Activated B cell treated with CpG ODN at 0.5 μM for 24 hours (primary cell): ENCODE results near the gene RPL6. TPM values are rescaled to one million over a fixed set of nuclear protein-coding genes. Genes with fewer than 3 reads are reported as not detected.
A peak's percentile ranks its signal among the peaks of the same experiment; 100 is the strongest.
"Not testable (repeated sequence)": the region's sequence is repeated elsewhere in the genome, so short reads cannot be mapped to it uniquely, and the experiment has no call there.

Experiments
- ATAC-seq: fragments of 200-7000 bp; cut with Tn5 transposase; one replicate; pipeline ENCODE4 v1.10.0; 2021; ENCODE audit warnings: low read depth, mild to moderate bottlenecking, moderate library complexity
- CTCF ChIA-PET: fragments of 350-600 bp; sonication (Branson Sonifier 250); formaldehyde crosslinking; loops from one replicate; lab custom pipeline; 2021; ENCODE audit warnings: antibody characterized with exemption; lab: Charles Lee
- POLR2A ChIA-PET: fragments of 350-600 bp; sonication (Branson Sonifier 250); formaldehyde crosslinking; loops from one replicate; lab custom pipeline; 2021; ENCODE audit warnings: antibody characterized with exemption; lab: Charles Lee
- DNase-seq: peaks from one replicate; pipeline ENCODE4 v3.0.0; 2022
- H3K27ac Mint-ChIP-seq: one replicate; pipeline ENCODE4 v1.8.0; 2020; ENCODE audit warnings: mixed read lengths
- H3K27me3 Mint-ChIP-seq: one replicate; pipeline ENCODE4 v1.8.0; 2021; ENCODE audit warnings: mixed read lengths
- H3K36me3 Mint-ChIP-seq: one replicate; pipeline ENCODE4 v1.8.0; 2021; ENCODE audit warnings: low read depth, mixed read lengths
- H3K4me1 Mint-ChIP-seq: one replicate; pipeline ENCODE4 v1.8.0; 2021; ENCODE audit warnings: mixed read lengths
- H3K4me3 Mint-ChIP-seq: one replicate; pipeline ENCODE4 v1.8.0; 2020; ENCODE audit warnings: mild to moderate bottlenecking, mixed read lengths
- H3K9me3 Mint-ChIP-seq: one replicate; pipeline ENCODE4 v1.8.0; 2020; ENCODE audit warnings: mixed read lengths
- CTCF ChIP-seq: fragments of 200-600 bp; IDR thresholded peaks from one replicate; pipeline ENCODE4 v1.8.0; 2022; ENCODE audit warnings: antibody characterized with exemption, mild to moderate bottlenecking
- intact Hi-C: fragments of 100-400 bp; cut with micrococcal nuclease; formaldehyde crosslinking; loops from one replicate; pipeline ENCODE4 v1.15.1; 2024
- total RNA-seq: library from RNA; stranded (reverse); gene quantifications from 2 replicates; pipeline ENCODE4 v1.2.3, GENCODE V29; 2022

RPL6 gene
- total RNA-seq, 1 donor from 2014 or later: 2,197 TPM

- H3K4me3 Mint-ChIP-seq: peak overlapping the region; percentile 91
- DNase-seq: no peak
- no peak for ATAC-seq
- no peaks in the 10 kb centered on the region for H3K27me3 Mint-ChIP-seq
- POLR2A ChIA-PET: interaction anchor here (1.2 to 1.3 kb wide), 3 partner anchors 9 to 802 kb away, joined by 3 to 11 read pairs (median 5); partner anchors contain the start of gene TPCN1
- peaks cover 17% of the 10 kb centered on the region for H3K36me3 Mint-ChIP-seq
- intact Hi-C loops: loop anchor here (2.0 to 5.0 kb wide), 2 partner anchors 577 to 732 kb away; partner anchors contain the start of genes ACAD10, BRAP and MAPKAPK5
- H3K9me3 Mint-ChIP-seq: no peaks in the 10 kb centered on the region
- no peak for TF ChIP-seq CTCF
- H3K27ac Mint-ChIP-seq: peak overlapping the region; percentile 89
- CTCF ChIA-PET: no interaction called here
- H3K4me1 Mint-ChIP-seq: peaks cover 47% of the 10 kb centered on the region
Measured at GRCh38 chr12:112419297-112420133, 10.1 kb upstream of the RPL6 start.

GRCh38 chr12:112418608-112419296, 9.3 kb upstream of the RPL6 start, which contains the start of gene PTPN11:
PTPN11 (plus strand) TSS chr12:112418947; CDS start chr12:112419112, 165 bp downstream.
- ChIA-PET POLR2A (interaction anchor here (0.7 to 1.3 kb wide), 6 partner anchors 9 to 803 kb away, joined by 3 to 11 read pairs (median 4); partner anchors contain the start of genes NAA25, TPCN1 and TRAFD1), CTCF (no interaction called here)
- no peaks in the 10 kb centered on the region for H3K27me3 Mint-ChIP-seq
- ATAC-seq (peak; percentile 82), DNase-seq (peak; percentile 96)
- peaks cover 40% of the 10 kb centered on the region for H3K4me1 Mint-ChIP-seq
- no peak for TF ChIP-seq CTCF
- peak within 1 kb of the TSS; percentile 94 for H3K27ac Mint-ChIP-seq
- H3K4me3 Mint-ChIP-seq: peak within 1 kb of the TSS; percentile 96
- no peaks in the 10 kb centered on the region for H3K9me3 Mint-ChIP-seq
- intact Hi-C loops: loop anchor here (1.0 to 5.0 kb wide), 3 partner anchors 9 to 731 kb away; partner anchors contain the start of genes ACAD10, BRAP, MAPKAPK5 and RPL6
- peaks cover 17% of the 10 kb centered on the region for H3K36me3 Mint-ChIP-seq

DNA sequence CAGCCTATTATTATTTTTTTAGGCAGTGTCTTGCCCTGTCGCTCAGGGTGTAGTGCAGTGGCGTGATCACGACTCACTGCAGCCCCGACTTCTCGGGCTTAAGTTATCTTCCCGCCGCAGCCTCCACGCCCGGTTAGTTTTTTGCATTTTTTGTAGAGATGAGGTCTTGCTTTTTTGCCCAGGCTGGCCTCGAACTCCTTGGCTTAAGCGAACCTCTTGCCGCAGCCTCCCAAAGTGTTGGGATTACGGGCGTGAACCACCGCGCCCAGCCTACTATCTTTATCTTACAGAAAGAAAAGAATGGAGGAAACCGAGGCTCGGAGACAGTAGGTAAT, 8.8 kb upstream of the RPL6 start:
- TF ChIP-seq CTCF: no peak
- DNase-seq (no peak), ATAC-seq (peak; percentile 11)
- H3K36me3 Mint-ChIP-seq: peaks cover 17% of the 10 kb centered on the region
- H3K4me1 Mint-ChIP-seq: peaks cover 39% of the 10 kb centered on the region
- peak overlapping the region; percentile 96 for H3K4me3 Mint-ChIP-seq
- ChIA-PET POLR2A (interaction anchor here (0.7 to 1.3 kb wide), 6 partner anchors 8 to 803 kb away, joined by 3 to 11 read pairs (median 4); partner anchors contain the start of genes NAA25, TPCN1 and TRAFD1), CTCF (no interaction called here)
- no peaks in the 10 kb centered on the region for H3K27me3 Mint-ChIP-seq
- intact Hi-C loops: loop anchor here (1.0 to 5.0 kb wide), 3 partner anchors 9 to 731 kb away; partner anchors contain the start of genes ACAD10, BRAP, MAPKAPK5 and RPL6
- H3K27ac Mint-ChIP-seq: peak overlapping the region; percentile 94
- no peaks in the 10 kb centered on the region for H3K9me3 Mint-ChIP-seq

DNA sequence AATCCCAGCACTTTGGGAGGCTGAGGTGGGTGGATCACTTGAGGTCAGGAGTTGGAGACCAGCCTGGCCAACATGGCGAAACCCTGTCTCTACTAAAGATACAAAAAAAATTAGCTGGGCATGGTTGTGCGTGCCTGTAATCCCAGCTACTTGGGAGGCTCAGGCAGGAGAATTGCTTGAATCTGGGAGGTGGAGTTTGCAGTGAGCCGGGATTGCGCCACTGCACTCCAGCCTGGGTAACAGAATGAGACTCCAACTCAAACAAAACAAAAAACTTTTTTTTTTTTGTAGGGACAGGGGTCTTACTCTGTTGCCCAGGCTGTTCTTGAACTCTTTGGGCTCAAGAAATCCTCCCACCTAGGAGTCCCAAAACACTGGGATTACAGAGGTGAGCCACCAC, 6.1 kb upstream of the RPL6 start:
- POLR2A ChIA-PET, H3K27ac Mint-ChIP-seq, H3K36me3 Mint-ChIP-seq, DNase-seq, H3K9me3 Mint-ChIP-seq, ATAC-seq, H3K4me3 Mint-ChIP-seq, CTCF ChIA-PET, H3K27me3 Mint-ChIP-seq: not testable (repeated sequence)
- peaks cover 21% of the 10 kb centered on the region for H3K4me1 Mint-ChIP-seq
- intact Hi-C loops: loop anchor here (5.0 kb wide), 1 partner anchor 728 kb away; the partner anchor contains the start of genes ACAD10 and BRAP

DNA sequence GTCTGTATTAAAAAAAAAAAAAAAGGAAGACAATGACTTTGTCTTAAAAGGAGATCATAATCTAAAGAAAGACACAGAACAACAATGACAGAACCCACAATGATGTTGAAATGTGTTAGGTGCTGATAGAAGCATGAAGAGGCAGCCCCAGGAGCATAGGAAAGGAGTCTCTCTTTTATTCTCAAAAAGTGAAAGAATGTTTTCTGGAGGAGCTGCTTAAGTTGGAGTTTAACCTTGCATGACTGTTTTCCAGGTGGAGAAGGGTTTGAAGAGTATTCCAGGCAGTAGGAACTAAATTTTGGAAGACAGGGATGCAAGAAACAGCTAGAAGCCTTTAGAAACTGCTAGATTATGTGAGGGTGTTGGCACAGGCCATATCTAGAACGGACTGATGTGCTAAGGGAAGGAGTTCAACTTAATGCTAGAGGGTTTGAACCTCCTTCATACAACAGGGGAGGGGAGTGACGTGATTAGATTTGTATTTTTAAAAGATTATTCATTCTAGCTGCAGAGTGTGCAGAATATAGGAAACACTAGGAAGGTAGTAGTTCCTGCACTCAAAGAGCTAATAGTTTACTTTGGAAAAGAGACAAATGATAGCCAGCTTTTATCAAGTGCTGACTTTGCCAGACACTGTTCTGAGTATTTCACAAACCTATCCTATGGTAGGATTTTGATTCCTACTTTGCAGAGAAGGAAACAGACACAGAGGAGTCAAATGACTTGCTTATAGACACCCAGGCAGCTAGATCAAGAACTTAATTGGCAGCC, 4.6 kb upstream of the RPL6 start:
- CTCF ChIA-PET: no interaction called here
- intact Hi-C loops: no loop called here
- Mint-ChIP-seq H3K9me3 (no peaks in the 10 kb centered on the region), H3K36me3 (peaks cover 10% of the 10 kb centered on the region), H3K4me3 (no peak overlapping the region), H3K4me1 (peaks cover 14% of the 10 kb centered on the region), H3K27me3 (no peaks in the 10 kb centered on the region), H3K27ac (no peak overlapping the region)
- no peak for TF ChIP-seq CTCF
- POLR2A ChIA-PET: interaction anchor here (0.6 kb wide), 1 partner anchor 1650 kb away, joined by 4 read pairs; no protein-coding TSS in a partner anchor
- ATAC-seq: no peak
- no peak for DNase-seq
